T-helper 2 cell treated with Interferon-gamma antibody and Interleukin-4, amounts not matched to agents 100 ng/mL and 5 ng/mL, for 36 hours (primary cell): ENCODE results near the gene CHCHD4. TPM values are rescaled to one million over a fixed set of nuclear protein-coding genes. Genes with fewer than 3 reads are reported as not detected.
"Not testable (repeated sequence)": the region's sequence is repeated elsewhere in the genome, so short reads cannot be mapped to it uniquely, and the experiment has no call there.

ENCODE experiments used
- intact Hi-C: fragments of 100-400 bp; cut with micrococcal nuclease; formaldehyde crosslinking; loops from one replicate; pipeline ENCODE4 v1.15.1; 2023
- total RNA-seq: library from RNA; stranded (reverse); gene quantifications from 2 replicates; pipeline ENCODE4 v1.2.3, GENCODE V29; 2022

The CHCHD4 gene
- total RNA-seq, 1 donor from 2014 or later, result 17.8 TPM

GRCh38 chr3:14082108-14082657 is 42.5 kb downstream of the CHCHD4 start:
- intact Hi-C loops, result no loop called here

DNA sequence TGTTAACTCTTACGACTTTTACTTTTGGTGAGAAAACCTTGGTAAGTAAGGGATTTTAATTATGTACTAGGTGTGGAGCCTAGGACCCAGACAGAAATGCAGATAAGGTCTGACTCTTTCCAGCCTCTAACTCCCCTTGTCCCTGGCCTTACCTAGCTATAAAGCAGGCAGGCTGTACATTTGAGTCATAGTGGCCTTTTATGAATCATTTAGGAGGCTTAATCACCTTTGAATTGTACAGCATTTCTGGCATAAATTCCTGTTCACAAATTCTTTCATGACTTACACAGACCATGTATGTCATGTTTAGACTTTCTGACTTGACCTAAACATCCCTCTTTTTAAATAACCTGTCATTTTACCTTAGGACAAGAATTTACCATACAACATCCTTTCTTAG is 47.4 kb downstream of the CHCHD4 start:
- intact Hi-C loops, result no loop called here

DNA sequence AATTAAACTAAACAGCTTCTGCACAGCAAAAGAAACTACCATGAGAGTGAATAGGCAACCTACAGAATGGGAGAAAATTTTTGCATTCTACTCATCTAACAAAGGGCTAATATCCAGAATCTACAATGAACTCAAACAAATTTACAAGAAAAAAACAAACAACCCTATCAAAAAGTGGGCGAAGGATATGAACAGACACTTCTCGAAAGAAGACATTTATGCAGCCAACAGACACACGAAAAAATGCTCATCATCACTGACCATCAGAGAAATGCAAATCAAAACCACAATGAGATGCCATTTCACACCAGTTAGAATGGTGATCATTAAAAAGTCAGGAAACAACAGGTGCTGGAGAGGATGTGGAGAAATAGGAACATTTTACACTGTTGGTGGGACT is 49.4 kb downstream of the CHCHD4 start:
- intact Hi-C loops, result not testable (repeated sequence)

- intact Hi-C loops, result no loop called here
These were observed 59.8 kb downstream of the CHCHD4 start for GRCh38 chr3:14064910-14065309.

DNA sequence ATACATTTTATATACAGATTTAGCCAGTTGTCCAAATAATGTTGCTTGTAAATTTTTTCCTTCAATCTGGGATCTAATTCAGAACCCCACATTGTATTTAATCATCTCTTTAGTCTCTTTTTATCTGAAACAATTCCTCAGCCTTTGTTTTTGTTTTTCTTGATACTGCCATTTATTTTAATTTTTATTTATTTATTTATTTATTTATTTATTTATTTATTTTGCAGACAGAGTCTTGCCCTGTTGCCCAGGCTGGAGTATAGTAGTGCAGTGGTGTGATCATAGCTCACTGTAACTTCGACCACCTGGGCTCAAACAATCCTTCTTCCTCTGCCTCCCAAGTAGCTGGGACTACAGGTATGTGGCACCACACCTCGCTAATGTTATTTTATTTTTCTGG is 61.5 kb downstream of the CHCHD4 start:
- intact Hi-C loops, result no loop called here

Other genes with a start within 250 kb of the CHCHD4 start
- 0.11 TPM in 1 of 2 replicates, not detected in the other for gene WNT7A, start 244.8 kb downstream of the CHCHD4 start, total RNA-seq
- 38.0 TPM in 2 replicates for gene TMEM43, start 182 bp upstream of the CHCHD4 start, total RNA-seq
- 36.7 and 37.6 TPM in 2 replicates for gene XPC, start 53.7 kb upstream of the CHCHD4 start, total RNA-seq
- 15.5 and 15.6 TPM in 2 replicates for gene LSM3, start 53.9 kb upstream of the CHCHD4 start, total RNA-seq